HCT116 (cell line): ENCODE data around the gene CHCHD3.

Experiments
- FOSL1 ChIP-seq: IDR thresholded peaks from 2 replicates; pipeline ENCODE4 v1.6.1; 2012; ENCODE audit warnings: low read depth
- POLR2A ChIP-seq: IDR thresholded peaks from 2 replicates; pipeline ENCODE4 v1.7.0; 2011; ENCODE audit warnings: borderline replicate concordance; ENCODE audit not compliant: insufficient read depth, insufficient read length; ENCODE audit errors: extremely low read depth
- SIN3A ChIP-seq: IDR thresholded peaks from 2 replicates; pipeline ENCODE4 v1.6.1; 2012; ENCODE audit warnings: low read depth
- YY1 ChIP-seq: IDR thresholded peaks from 2 replicates; pipeline ENCODE4 v1.6.1; 2011; ENCODE audit warnings: low read length, low read depth, moderate library complexity, mild to moderate bottlenecking; ENCODE audit not compliant: insufficient replicate concordance; ENCODE audit errors: extremely low read depth
- TF ChIP-seq, protein P1 (sequence below), 3 experiments: fragments of 200-600 bp in 1 of 3; sonication (generic) in 1 of 3; IDR thresholded peaks in 2 of 3; conservative IDR thresholded peaks in 1 of 3; 2 replicates each; pipeline ENCODE4 v1.5.1; 2012 to 2017; ENCODE audit warnings: low read depth in 2 of 3, low read length in 2 of 3, antibody characterized with exemption in 1 of 3, borderline replicate concordance in 1 of 3, control low read depth in 1 of 3, mild to moderate bottlenecking in 1 of 3, mixed read lengths in 1 of 3, mixed run types in 1 of 3, moderate library complexity in 1 of 3; ENCODE audit not compliant: insufficient read depth in 1 of 3
- TF ChIP-seq, protein P2 (sequence below): IDR thresholded peaks from 2 replicates; pipeline ENCODE4 v1.6.1; 2012

DNA sequence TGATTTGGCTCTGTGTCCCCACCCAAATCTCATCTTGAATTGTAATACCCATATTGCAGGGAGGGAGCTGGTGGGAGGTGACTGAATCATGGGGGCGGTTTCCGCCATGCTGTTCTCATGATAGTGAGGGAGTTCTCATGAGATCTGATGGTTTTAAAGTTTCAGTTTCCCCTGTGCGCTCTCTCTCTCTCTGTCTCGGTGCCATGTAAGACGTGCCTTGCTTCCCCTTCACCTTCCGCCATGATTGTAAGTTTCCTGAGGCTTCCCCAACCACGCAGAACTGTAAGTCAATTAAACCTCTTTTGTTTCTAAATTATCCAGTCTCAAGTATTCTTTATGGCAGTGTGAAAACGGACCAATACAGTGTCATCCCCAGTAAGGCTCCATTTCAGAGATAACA is 48.3 kb upstream of the CHCHD3 start:
- TF ChIP-seq, protein P1, sequence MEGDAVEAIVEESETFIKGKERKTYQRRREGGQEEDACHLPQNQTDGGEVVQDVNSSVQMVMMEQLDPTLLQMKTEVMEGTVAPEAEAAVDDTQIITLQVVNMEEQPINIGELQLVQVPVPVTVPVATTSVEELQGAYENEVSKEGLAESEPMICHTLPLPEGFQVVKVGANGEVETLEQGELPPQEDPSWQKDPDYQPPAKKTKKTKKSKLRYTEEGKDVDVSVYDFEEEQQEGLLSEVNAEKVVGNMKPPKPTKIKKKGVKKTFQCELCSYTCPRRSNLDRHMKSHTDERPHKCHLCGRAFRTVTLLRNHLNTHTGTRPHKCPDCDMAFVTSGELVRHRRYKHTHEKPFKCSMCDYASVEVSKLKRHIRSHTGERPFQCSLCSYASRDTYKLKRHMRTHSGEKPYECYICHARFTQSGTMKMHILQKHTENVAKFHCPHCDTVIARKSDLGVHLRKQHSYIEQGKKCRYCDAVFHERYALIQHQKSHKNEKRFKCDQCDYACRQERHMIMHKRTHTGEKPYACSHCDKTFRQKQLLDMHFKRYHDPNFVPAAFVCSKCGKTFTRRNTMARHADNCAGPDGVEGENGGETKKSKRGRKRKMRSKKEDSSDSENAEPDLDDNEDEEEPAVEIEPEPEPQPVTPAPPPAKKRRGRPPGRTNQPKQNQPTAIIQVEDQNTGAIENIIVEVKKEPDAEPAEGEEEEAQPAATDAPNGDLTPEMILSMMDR (IDR thresholded peaks at IDR 0.05 in 2 of 3, conservative IDR thresholded peaks at IDR 0.05 in 1 of 3; ENCODE audit: borderline replicate concordance in 1 of 3, insufficient read depth in 1 of 3, low read depth in 2 of 3, low read length in 2 of 3): no peak
- TF ChIP-seq POLR2A (no peak), FOSL1 (no peak), YY1 (no peak), SIN3A (no peak)
- TF ChIP-seq, protein P2, sequence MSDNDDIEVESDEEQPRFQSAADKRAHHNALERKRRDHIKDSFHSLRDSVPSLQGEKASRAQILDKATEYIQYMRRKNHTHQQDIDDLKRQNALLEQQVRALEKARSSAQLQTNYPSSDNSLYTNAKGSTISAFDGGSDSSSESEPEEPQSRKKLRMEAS: no peak
